PC-3 (cell line): ENCODE data around the gene P2RX3. TPM values are rescaled to one million over a fixed set of nuclear protein-coding genes. Genes with fewer than 3 reads are reported as not detected.

Experiments
- ATAC-seq: fragments of 200-7000 bp; cut with Tn5 transposase; 2 replicates; pipeline ENCODE4 v1.9.1; 2020; ENCODE audit warnings: mild to moderate bottlenecking, moderate library complexity
- BruUV-seq: library from RNA; stranded (reverse); fragments of 400-500 nt; replicated peaks from 2 replicates; lab custom pipeline; 2021; lab: Mats Ljungman, UMichigan
- CTCF ChIA-PET: fragments of 300-600 bp; sonication (Branson Sonifier 250); formaldehyde crosslinking; loops from one replicate; lab custom pipeline; 2022; ENCODE audit warnings: antibody characterized with exemption; lab: Charles Lee
- POLR2A ChIA-PET: fragments of 300-600 bp; sonication (Branson Sonifier 250); formaldehyde crosslinking; loops from one replicate; lab custom pipeline; 2022; ENCODE audit warnings: antibody characterized with exemption; ENCODE audit not compliant: unreplicated experiment; lab: Charles Lee
- DNase-seq: peaks from one replicate; pipeline ENCODE4 v3.0.0-alpha.2; 2015
- H2AFZ ChIP-seq: fragments of 300-600 bp; sonication (generic); 2 replicates; pipeline ENCODE4 v1.6.0; 2016; ENCODE audit warnings: antibody characterized with exemption, low read length
- H3F3A ChIP-seq: fragments of 300-600 bp; sonication (generic); one replicate; pipeline ENCODE4 v1.6.0; 2017; ENCODE audit warnings: antibody characterized with exemption, low read length, control low read depth, mild to moderate bottlenecking; ENCODE audit not compliant: unreplicated experiment
- H3K27ac ChIP-seq: fragments of 300-600 bp; sonication (generic); 2 replicates; pipeline ENCODE4 v1.5.1; 2016; ENCODE audit warnings: mild to moderate bottlenecking, low read length
- H3K27me3 ChIP-seq: fragments of 300-600 bp; sonication (generic); 2 replicates; pipeline ENCODE4 v1.6.1; 2016; ENCODE audit warnings: low read length, mixed read lengths
- H3K36me3 ChIP-seq: fragments of 300-600 bp; sonication (generic); 2 replicates; pipeline ENCODE4 v1.6.1; 2016; ENCODE audit warnings: low read depth, mixed run types, low read length, mixed read lengths
- H3K4me1 ChIP-seq: fragments of 300-600 bp; sonication (generic); 2 replicates; pipeline ENCODE4 v1.5.1; 2016; ENCODE audit warnings: low read length; ENCODE audit not compliant: insufficient read depth
- H3K4me2 ChIP-seq: fragments of 300-600 bp; sonication (generic); 2 replicates; pipeline ENCODE4 v1.6.0; 2016; ENCODE audit warnings: low read length
- H3K4me3 ChIP-seq: fragments of 300-600 bp; sonication (generic); 2 replicates; pipeline ENCODE4 v1.5.1; 2016; ENCODE audit warnings: mild to moderate bottlenecking, low read length, mixed read lengths
- H3K79me2 ChIP-seq: fragments of 300-600 bp; sonication (generic); 2 replicates; pipeline ENCODE4 v1.6.1; 2017; ENCODE audit warnings: low read length, mixed read lengths
- H3K9ac ChIP-seq: fragments of 300-600 bp; sonication (generic); 2 replicates; pipeline ENCODE4 v1.6.0; 2016; ENCODE audit warnings: mild to moderate bottlenecking, low read length
- H3K9me2 ChIP-seq: fragments of 300-600 bp; sonication (generic); replicated peaks from 2 replicates; pipeline ENCODE4 v1.6.1; 2016; ENCODE audit warnings: mixed run types, low read length, mixed read lengths
- H3K9me3 ChIP-seq: fragments of 300-600 bp; sonication (generic); 2 replicates; pipeline ENCODE4 v1.6.1; 2016; ENCODE audit warnings: low read length, mixed read lengths
- H4K20me1 ChIP-seq: fragments of 300-600 bp; sonication (generic); 2 replicates; pipeline ENCODE4 v1.6.1; 2016; ENCODE audit warnings: low read length, mixed read lengths
- EZH2 ChIP-seq: fragments of 300-600 bp; sonication (generic); IDR thresholded peaks from one replicate; pipeline ENCODE4 v1.6.1; 2017; ENCODE audit warnings: antibody characterized with exemption, mild to moderate bottlenecking, low read length; ENCODE audit not compliant: unreplicated experiment
- EZH2phosphoT487 ChIP-seq: fragments of 300-600 bp; sonication (generic); IDR thresholded peaks from 2 replicates; pipeline ENCODE4 v1.6.1; 2018; ENCODE audit warnings: mild to moderate bottlenecking, antibody characterized with exemption, low read length, borderline replicate concordance
- intact Hi-C: fragments of 100-400 bp; cut with micrococcal nuclease; formaldehyde crosslinking; loops from 2 replicates; pipeline ENCODE4 v1.9.0; 2023
- total RNA-seq: library from RNA; depleted of rRNA; stranded (reverse); fragments of >200 nt; gene quantifications from 2 replicates; pipeline ENCODE4 v1.2.3, GENCODE V29; 2014
- TF ChIP-seq, protein P1 (sequence below): fragments of 300-600 bp; sonication (generic); conservative IDR thresholded peaks from 2 replicates; pipeline ENCODE4 v1.5.1; 2017; ENCODE audit warnings: antibody characterized with exemption, low read depth, mild to moderate bottlenecking, low read length

The P2RX3 gene
- total RNA-seq, 1 experiment from 2014 or later: not detected

DNA sequence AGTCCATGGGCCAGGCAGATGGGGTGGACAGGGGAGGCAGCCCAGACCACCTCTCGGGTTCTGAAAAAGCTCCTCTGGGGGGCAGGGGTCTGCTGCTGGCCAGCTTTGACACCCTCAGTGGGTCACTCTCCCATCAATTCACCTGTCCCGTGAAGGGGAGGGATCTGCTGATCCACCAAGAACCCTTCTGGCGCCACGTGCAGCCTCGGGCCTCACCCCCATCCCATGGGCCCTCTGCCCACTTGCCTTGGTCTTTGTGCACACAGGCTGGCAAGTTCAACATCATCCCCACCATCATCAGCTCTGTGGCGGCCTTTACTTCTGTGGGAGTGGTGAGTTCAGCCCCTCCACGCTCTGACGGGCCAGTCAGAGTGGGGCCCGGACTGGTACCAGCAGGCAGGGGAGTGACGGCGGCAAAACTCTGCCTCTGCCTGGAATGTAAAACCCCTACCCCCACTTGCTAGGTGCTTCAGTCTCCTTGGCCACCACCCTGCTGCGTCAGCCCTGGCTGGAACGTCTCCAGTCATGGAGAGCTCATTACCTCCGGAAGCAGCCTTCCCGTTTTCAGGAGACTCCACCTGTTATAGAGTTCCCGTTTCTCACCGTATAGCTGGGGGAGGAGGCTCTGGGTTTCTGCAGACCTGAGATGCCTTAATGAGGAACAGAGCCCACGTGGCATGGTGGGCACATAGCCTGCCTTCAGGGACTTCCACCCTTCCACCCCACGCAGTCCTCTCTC, 30.1 kb downstream of the P2RX3 start:
- no peak overlapping the region for H3K27ac ChIP-seq
- no peak for TF ChIP-seq EZH2phosphoT487
- no peak for TF ChIP-seq EZH2
- TF ChIP-seq, protein P1, sequence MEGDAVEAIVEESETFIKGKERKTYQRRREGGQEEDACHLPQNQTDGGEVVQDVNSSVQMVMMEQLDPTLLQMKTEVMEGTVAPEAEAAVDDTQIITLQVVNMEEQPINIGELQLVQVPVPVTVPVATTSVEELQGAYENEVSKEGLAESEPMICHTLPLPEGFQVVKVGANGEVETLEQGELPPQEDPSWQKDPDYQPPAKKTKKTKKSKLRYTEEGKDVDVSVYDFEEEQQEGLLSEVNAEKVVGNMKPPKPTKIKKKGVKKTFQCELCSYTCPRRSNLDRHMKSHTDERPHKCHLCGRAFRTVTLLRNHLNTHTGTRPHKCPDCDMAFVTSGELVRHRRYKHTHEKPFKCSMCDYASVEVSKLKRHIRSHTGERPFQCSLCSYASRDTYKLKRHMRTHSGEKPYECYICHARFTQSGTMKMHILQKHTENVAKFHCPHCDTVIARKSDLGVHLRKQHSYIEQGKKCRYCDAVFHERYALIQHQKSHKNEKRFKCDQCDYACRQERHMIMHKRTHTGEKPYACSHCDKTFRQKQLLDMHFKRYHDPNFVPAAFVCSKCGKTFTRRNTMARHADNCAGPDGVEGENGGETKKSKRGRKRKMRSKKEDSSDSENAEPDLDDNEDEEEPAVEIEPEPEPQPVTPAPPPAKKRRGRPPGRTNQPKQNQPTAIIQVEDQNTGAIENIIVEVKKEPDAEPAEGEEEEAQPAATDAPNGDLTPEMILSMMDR: no peak
- peaks cover 7% of the 10 kb centered on the region; the same call in 1 of the 2 replicates for H3K4me1 ChIP-seq
- H3K79me2 ChIP-seq: no peaks in the 10 kb centered on the region
- H3K9me2 ChIP-seq: no peaks in the 10 kb centered on the region
- ChIA-PET POLR2A (no interaction called here), CTCF (no interaction called here)
- H2AFZ ChIP-seq: no peak overlapping the region
- H3K4me3 ChIP-seq: no peak overlapping the region
- H3K9me3 ChIP-seq: no peaks in the 10 kb centered on the region
- no peak overlapping the region for H3K4me2 ChIP-seq
- no peaks in the 10 kb centered on the region for H3K36me3 ChIP-seq
- no peak overlapping the region for H3K9ac ChIP-seq
- DNase-seq: peak; percentile 23
- no peaks in the 10 kb centered on the region for H4K20me1 ChIP-seq
- BruUV-seq: no TSS peak
- intact Hi-C loops: no loop called here
- H3K27me3 ChIP-seq: 0 out of 2 replicates have a peak, but pooled peaks cover 8% of the 10 kb centered on the region
- H3F3A ChIP-seq: no peaks in the 10 kb centered on the region
- no peak for ATAC-seq

DNA sequence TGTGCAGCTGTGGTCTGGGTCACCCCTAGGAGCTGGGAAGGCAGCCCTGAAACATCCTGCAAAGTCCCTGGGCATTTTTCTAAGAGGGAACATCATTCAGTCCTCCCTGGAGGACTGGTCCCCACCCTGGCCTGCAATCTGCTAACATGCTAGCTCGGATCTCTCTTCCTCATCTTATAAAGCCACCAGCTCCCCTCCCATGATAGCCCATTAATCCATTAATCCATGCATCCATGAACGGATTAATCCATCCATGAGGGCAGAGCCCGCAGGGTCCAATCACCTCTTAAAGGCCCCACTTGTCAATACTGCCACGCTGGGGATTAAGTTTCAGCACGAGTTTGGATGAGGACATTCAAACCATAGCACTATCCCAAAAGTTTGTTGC, 30.7 kb downstream of the P2RX3 start:
- no peaks in the 10 kb centered on the region for H3K79me2 ChIP-seq
- no peak overlapping the region for H3K27ac ChIP-seq
- 0 out of 2 replicates have a peak, but pooled peaks cover 7% of the 10 kb centered on the region for H3K27me3 ChIP-seq
- H3K9me2 ChIP-seq: no peaks in the 10 kb centered on the region
- no peak overlapping the region for H2AFZ ChIP-seq
- intact Hi-C loops: no loop called here
- no peak overlapping the region for H3K4me3 ChIP-seq
- BruUV-seq: no TSS peak
- H3F3A ChIP-seq: no peaks in the 10 kb centered on the region
- H3K36me3 ChIP-seq: no peaks in the 10 kb centered on the region
- no peaks in the 10 kb centered on the region for H3K9me3 ChIP-seq
- ChIA-PET POLR2A (no interaction called here), CTCF (no interaction called here)
- H3K9ac ChIP-seq: no peak overlapping the region
- no peaks in the 10 kb centered on the region for H4K20me1 ChIP-seq
- H3K4me2 ChIP-seq: no peak overlapping the region
- no peak for TF ChIP-seq EZH2phosphoT487
- TF ChIP-seq, protein P1: no peak
- TF ChIP-seq EZH2: no peak
- ATAC-seq (no peak), DNase-seq (no peak)
- H3K4me1 ChIP-seq: peaks cover 7% of the 10 kb centered on the region; the same call in 1 of the 2 replicates

DNA sequence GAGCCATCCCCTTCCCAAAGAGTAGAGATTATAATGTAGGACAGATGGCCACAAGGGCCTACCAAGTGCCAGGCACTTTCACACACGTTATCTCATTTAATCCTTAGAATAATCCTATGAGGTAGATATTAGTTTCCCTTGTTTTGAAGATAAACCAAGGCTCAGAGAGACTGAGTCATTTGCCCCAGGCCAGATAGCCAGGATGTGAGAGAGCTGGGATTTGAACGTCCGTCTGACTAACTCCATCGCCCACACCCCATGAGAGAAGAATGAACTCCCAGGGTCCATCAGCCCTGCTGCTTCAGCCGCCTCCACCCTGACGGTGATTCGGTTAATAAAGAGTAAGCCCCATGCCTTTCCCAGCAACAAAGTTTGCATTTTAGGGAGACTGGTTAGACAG, 32.1 kb downstream of the P2RX3 start:
- Histone ChIP-seq H3K9ac (no peak overlapping the region), H4K20me1 (no peaks in the 10 kb centered on the region), H2AFZ (no peak overlapping the region), H3K27me3 (0 out of 2 replicates have a peak, but pooled peaks cover 4% of the 10 kb centered on the region), H3K79me2 (no peaks in the 10 kb centered on the region), H3K9me2 (no peaks in the 10 kb centered on the region), H3K27ac (no peak overlapping the region), H3K4me3 (no peak overlapping the region), H3K9me3 (no peaks in the 10 kb centered on the region), H3K4me2 (no peak overlapping the region), H3F3A (no peaks in the 10 kb centered on the region), H3K36me3 (no peaks in the 10 kb centered on the region), H3K4me1 (peaks cover 7% of the 10 kb centered on the region; the same call in 1 of the 2 replicates)
- ATAC-seq (no peak), DNase-seq (peak; percentile 61)
- no TSS peak for BruUV-seq
- TF ChIP-seq EZH2phosphoT487 (no peak), EZH2 (no peak)
- TF ChIP-seq, protein P1: no peak
- CTCF ChIA-PET: no interaction called here
- POLR2A ChIA-PET: no interaction called here
- intact Hi-C loops: no loop called here
